ENCODE data around the gene DDX11. TPM values are rescaled to one million over a fixed set of nuclear protein-coding genes. Genes with fewer than 3 reads are reported as not detected.
"Not testable (repeated sequence)": the region's sequence is repeated elsewhere in the genome, so short reads cannot be mapped to it uniquely, and the experiment has no call there.

The DDX11 gene
- total and polyA plus RNA-seq, 2 donors (not counting 1 experiment from before 2014, with no cell fraction given), result 68.0 to 90.2 TPM

GRCh38 chr12:31147415-31147814 is 73.8 kb downstream of the DDX11 start:
- H3K27ac ChIP-seq (ENCODE audit: low read length in 2 of 2); H3K4me1 Mint-ChIP-seq; H3K27ac Mint-ChIP-seq; H3K9me3 Mint-ChIP-seq (ENCODE audit: insufficient read depth); H3K79me2 ChIP-seq (ENCODE audit: control insufficient read depth, insufficient read depth, low read length); H3K4me3 ChIP-seq (ENCODE audit: control extremely low read depth in 1 of 5, extremely low read depth in 1 of 5, insufficient read depth in 1 of 5, low read depth in 2 of 5, low read length in 4 of 5); POLR2A ChIA-PET; H3K36me3 ChIP-seq (replicated peaks in 1 of 2; ENCODE audit: control extremely low read depth in 1 of 2, control insufficient read depth in 1 of 2, extremely low read depth in 1 of 2, insufficient read depth in 2 of 2, low read length in 1 of 2); DNase-seq; H4K20me1 ChIP-seq (ENCODE audit: control insufficient read depth, insufficient read depth, low read length, poor library complexity, severe bottlenecking); intact Hi-C loops (cut with micrococcal nuclease); ATAC-seq (ENCODE audit: low read depth); H3K9me3 ChIP-seq (ENCODE audit: control extremely low read depth in 1 of 3, control insufficient read depth in 2 of 3, insufficient read depth in 1 of 3, low read length in 2 of 3); H3K9ac ChIP-seq (ENCODE audit: low read length); H3K27me3 ChIP-seq (replicated peaks in 1 of 4; ENCODE audit: control extremely low read depth in 1 of 4, control insufficient read depth in 3 of 4, insufficient read depth in 4 of 4, low read length in 3 of 4); H3K4me2 ChIP-seq (replicated peaks; ENCODE audit: low read depth, low read length, poor library complexity, severe bottlenecking); H3K4me1 ChIP-seq (ENCODE audit: control insufficient read depth in 2 of 2, insufficient read depth in 2 of 2, low read length in 2 of 2); CTCF ChIA-PET; H3K4me3 Mint-ChIP-seq; H2AFZ ChIP-seq (ENCODE audit: insufficient read depth, low read depth, low read length, poor library complexity, severe bottlenecking); H3K27me3 Mint-ChIP-seq: not testable (repeated sequence)
- no CpG with 5 or more reads among the region's 3 CpGs for WGBS (ENCODE audit: insufficient coverage)

GRCh38 chr12:31150766-31151165 is 77.1 kb downstream of the DDX11 start:
- H3K36me3 ChIP-seq (replicated peaks in 1 of 2; ENCODE audit: control extremely low read depth in 1 of 2, control insufficient read depth in 1 of 2, extremely low read depth in 1 of 2, insufficient read depth in 2 of 2, low read length in 1 of 2); intact Hi-C loops (cut with micrococcal nuclease); H3K9me3 Mint-ChIP-seq (ENCODE audit: insufficient read depth); H3K4me1 ChIP-seq (ENCODE audit: control insufficient read depth in 2 of 2, insufficient read depth in 2 of 2, low read length in 2 of 2); POLR2A ChIA-PET; H3K27me3 ChIP-seq (replicated peaks in 1 of 4; ENCODE audit: control extremely low read depth in 1 of 4, control insufficient read depth in 3 of 4, insufficient read depth in 4 of 4, low read length in 3 of 4); H3K9me3 ChIP-seq (ENCODE audit: control extremely low read depth in 1 of 3, control insufficient read depth in 2 of 3, insufficient read depth in 1 of 3, low read length in 2 of 3); ATAC-seq (ENCODE audit: low read depth); H3K9ac ChIP-seq (ENCODE audit: low read length); H3K4me3 ChIP-seq (ENCODE audit: control extremely low read depth in 1 of 5, extremely low read depth in 1 of 5, insufficient read depth in 1 of 5, low read depth in 2 of 5, low read length in 4 of 5); CTCF ChIA-PET; H2AFZ ChIP-seq (ENCODE audit: insufficient read depth, low read depth, low read length, poor library complexity, severe bottlenecking); H3K79me2 ChIP-seq (ENCODE audit: control insufficient read depth, insufficient read depth, low read length); H3K27ac Mint-ChIP-seq; H3K4me1 Mint-ChIP-seq; H4K20me1 ChIP-seq (ENCODE audit: control insufficient read depth, insufficient read depth, low read length, poor library complexity, severe bottlenecking); H3K27ac ChIP-seq (ENCODE audit: low read length in 2 of 2); H3K4me3 Mint-ChIP-seq; H3K4me2 ChIP-seq (replicated peaks; ENCODE audit: low read depth, low read length, poor library complexity, severe bottlenecking); DNase-seq: not testable (repeated sequence)
- no CpG with 5 or more reads among the region's 4 CpGs for WGBS (ENCODE audit: insufficient coverage)
- peaks cover 14% of the 10 kb centered on the region for H3K27me3 Mint-ChIP-seq

Small RNAs within 50 kb of the gene (small RNA-seq; reads per million reads assigned to genes)
- gene RF00072 (ENCODE audit: insufficient read length, low read depth, low replicate concordance), result not detected

Other genes starting within 250 kb of the DDX11 start
- gene TSPAN11, start 147.1 kb upstream of the DDX11 start, total RNA-seq, result not detected in 2 replicates
- gene TSPAN11, start 147.1 kb upstream of the DDX11 start, polyA plus RNA-seq, result not detected in 2 replicates

Data from B cell (primary cell).